ENCODE results near the gene CASK. TPM values are rescaled to one million over a fixed set of nuclear protein-coding genes. Genes with fewer than 3 reads are reported as not detected.

CASK gene
- total RNA-seq, 1 donor from 2014 or later = 43.0 TPM

GRCh38 chrX:41808047-41808446 lies 115.3 kb downstream of the CASK start:
- Mint-ChIP-seq H3K27me3 (ENCODE audit: unreplicated experiment) (no peaks in the 10 kb centered on the region), H3K27ac (ENCODE audit: unreplicated experiment) (no peak overlapping the region), H3K4me3 (ENCODE audit: unreplicated experiment) (no peak overlapping the region), H3K4me1 (ENCODE audit: unreplicated experiment) (no peaks in the 10 kb centered on the region), H3K9me3 (ENCODE audit: unreplicated experiment) (peaks cover 7% of the 10 kb centered on the region), H3K36me3 (ENCODE audit: unreplicated experiment) (no peaks in the 10 kb centered on the region)
- no peak for TF ChIP-seq CTCF (IDR thresholded peaks at IDR 0.05)
- DNase-seq (ENCODE audit: extremely low spot score, unreplicated experiment) = no peak

GRCh38 chrX:41802958-41803357 lies 120.4 kb downstream of the CASK start:
- peaks cover 20% of the 10 kb centered on the region for H3K9me3 Mint-ChIP-seq (ENCODE audit: unreplicated experiment)
- DNase-seq (ENCODE audit: extremely low spot score, unreplicated experiment) = no peak
- no peaks in the 10 kb centered on the region for H3K27me3 Mint-ChIP-seq (ENCODE audit: unreplicated experiment)
- no peak for TF ChIP-seq CTCF (IDR thresholded peaks at IDR 0.05)
- peaks cover 6% of the 10 kb centered on the region for H3K36me3 Mint-ChIP-seq (ENCODE audit: unreplicated experiment)
- H3K4me1 Mint-ChIP-seq (ENCODE audit: unreplicated experiment) = no peaks in the 10 kb centered on the region
- H3K27ac Mint-ChIP-seq (ENCODE audit: unreplicated experiment) = no peak overlapping the region
- no peak overlapping the region for H3K4me3 Mint-ChIP-seq (ENCODE audit: unreplicated experiment)

GRCh38 chrX:41799661-41800060 lies 123.7 kb downstream of the CASK start:
- peaks cover 20% of the 10 kb centered on the region for H3K9me3 Mint-ChIP-seq (ENCODE audit: unreplicated experiment)
- H3K36me3 Mint-ChIP-seq (ENCODE audit: unreplicated experiment) = peaks cover 6% of the 10 kb centered on the region
- TF ChIP-seq CTCF (IDR thresholded peaks at IDR 0.05) = no peak
- H3K4me3 Mint-ChIP-seq (ENCODE audit: unreplicated experiment) = no peak overlapping the region
- no peaks in the 10 kb centered on the region for H3K4me1 Mint-ChIP-seq (ENCODE audit: unreplicated experiment)
- no peaks in the 10 kb centered on the region for H3K27me3 Mint-ChIP-seq (ENCODE audit: unreplicated experiment)
- no peak for DNase-seq (ENCODE audit: extremely low spot score, unreplicated experiment)
- no peak overlapping the region for H3K27ac Mint-ChIP-seq (ENCODE audit: unreplicated experiment)

GRCh38 chrX:41796577-41796976 lies 126.8 kb downstream of the CASK start:
- no peak for DNase-seq (ENCODE audit: extremely low spot score, unreplicated experiment)
- Mint-ChIP-seq H3K27me3 (ENCODE audit: unreplicated experiment) (no peaks in the 10 kb centered on the region), H3K4me3 (ENCODE audit: unreplicated experiment) (no peak overlapping the region), H3K9me3 (ENCODE audit: unreplicated experiment) (peaks cover 8% of the 10 kb centered on the region), H3K4me1 (ENCODE audit: unreplicated experiment) (no peaks in the 10 kb centered on the region), H3K27ac (ENCODE audit: unreplicated experiment) (no peak overlapping the region), H3K36me3 (ENCODE audit: unreplicated experiment) (peaks cover 2% of the 10 kb centered on the region)
- no peak for TF ChIP-seq CTCF (IDR thresholded peaks at IDR 0.05)

GRCh38 chrX:41796046-41796445 lies 127.3 kb downstream of the CASK start:
- H3K27me3 Mint-ChIP-seq (ENCODE audit: unreplicated experiment) = no peaks in the 10 kb centered on the region
- no peak overlapping the region for H3K27ac Mint-ChIP-seq (ENCODE audit: unreplicated experiment)
- no peaks in the 10 kb centered on the region for H3K4me1 Mint-ChIP-seq (ENCODE audit: unreplicated experiment)
- H3K36me3 Mint-ChIP-seq (ENCODE audit: unreplicated experiment) = no peaks in the 10 kb centered on the region
- no peak for TF ChIP-seq CTCF (IDR thresholded peaks at IDR 0.05)
- no peak for DNase-seq (ENCODE audit: extremely low spot score, unreplicated experiment)
- no peak overlapping the region for H3K4me3 Mint-ChIP-seq (ENCODE audit: unreplicated experiment)
- H3K9me3 Mint-ChIP-seq (ENCODE audit: unreplicated experiment) = peaks cover 3% of the 10 kb centered on the region
